ENCODE data around the gene CCDC178.
"Not testable (repeated sequence)": the region's sequence is repeated elsewhere in the genome, so short reads cannot be mapped to it uniquely, and the experiment has no call there.

Gene CCDC178, protein sequence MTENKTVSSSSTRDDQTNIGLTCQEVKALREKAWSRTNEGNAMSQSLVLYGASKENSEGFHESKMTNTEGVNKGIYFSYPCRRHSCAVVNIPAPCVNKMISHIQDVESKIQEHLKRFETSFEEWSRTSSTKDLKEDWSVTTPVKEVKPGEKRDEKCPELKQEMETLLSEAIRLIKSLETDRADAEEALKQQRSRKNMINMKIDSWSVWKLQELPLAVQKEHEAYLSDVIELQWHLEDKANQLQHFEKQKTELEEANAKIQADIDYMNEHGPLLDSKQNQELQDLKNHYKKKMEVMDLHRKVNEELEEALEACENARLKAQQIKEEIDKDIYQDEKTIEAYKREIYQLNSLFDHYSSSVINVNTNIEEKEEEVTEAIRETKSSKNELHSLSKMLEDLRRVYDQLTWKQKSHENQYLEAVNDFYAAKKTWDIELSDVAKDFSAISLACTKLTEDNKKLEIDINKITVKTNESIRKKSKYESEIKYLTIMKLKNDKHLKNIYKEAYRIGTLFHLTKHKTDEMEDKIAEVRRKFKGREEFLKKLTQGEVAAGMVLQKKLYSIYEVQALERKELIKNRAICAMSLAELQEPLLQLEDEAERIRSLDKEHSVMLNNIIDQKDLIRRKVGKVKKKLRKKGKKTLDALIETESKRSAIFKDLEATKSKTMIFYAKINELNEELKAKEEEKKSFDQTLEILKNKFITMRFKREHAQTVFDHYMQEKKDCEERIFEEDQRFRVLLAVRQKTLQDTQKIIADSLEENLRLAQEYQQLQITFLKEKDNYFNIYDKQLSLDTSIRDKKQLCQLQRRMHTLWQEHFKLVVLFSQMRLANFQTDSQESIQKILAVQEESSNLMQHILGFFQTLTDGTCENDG

DNA sequence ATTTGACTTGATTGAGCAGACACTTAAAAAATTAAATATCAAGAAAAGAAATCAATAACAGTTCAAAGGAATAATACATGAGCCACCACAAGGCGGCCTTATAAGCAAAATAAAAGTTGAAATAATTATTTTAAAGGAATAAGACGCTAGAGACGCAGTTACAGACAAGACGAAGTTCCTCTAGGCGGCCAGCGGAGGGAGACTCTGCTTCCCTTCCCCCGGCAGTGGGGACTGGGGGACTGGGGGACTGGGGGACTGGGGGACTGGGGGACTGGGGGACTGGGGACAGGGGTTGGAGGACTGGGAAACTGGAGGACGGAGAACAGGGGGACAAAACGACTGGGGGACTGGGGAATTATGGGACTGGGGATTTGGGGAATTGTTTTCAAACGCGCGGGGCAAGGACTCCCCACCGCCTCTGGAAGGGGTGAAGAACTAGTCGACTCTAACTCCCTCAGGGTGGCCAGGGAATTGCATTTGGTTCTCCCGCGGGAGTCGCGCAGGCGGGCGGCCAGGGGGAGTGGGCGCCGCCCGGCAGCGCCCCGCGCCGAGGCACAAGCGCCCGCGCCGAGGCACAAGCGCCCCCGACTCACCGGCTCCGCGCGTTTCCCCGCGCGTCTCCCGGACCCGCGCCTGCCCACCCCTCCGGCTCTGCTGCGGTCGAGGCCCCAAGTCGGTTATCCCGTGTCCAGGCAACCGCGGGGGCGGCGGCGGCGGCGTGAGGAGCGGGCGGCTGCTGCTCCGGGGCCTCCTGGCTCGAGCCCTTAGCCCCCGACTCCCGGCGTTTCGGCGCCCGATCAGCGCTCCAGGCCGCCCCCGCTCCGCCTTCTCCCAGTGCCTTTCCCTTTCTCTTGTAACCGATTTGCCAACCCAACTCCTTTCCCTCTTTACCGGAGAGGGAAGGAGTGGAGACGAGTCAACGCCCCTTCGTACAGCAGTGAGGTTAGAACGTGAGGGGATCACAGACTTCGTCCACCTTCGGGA lies at the start of gene CCDC178:
Gene CCDC178 (minus strand): TSS at position 662 of the 984 bp plus-strand sequence. CDS start 28,633 bp downstream, outside the sequence.
- no peak for DNase-seq (ENCODE audit: low spot score)

DNA sequence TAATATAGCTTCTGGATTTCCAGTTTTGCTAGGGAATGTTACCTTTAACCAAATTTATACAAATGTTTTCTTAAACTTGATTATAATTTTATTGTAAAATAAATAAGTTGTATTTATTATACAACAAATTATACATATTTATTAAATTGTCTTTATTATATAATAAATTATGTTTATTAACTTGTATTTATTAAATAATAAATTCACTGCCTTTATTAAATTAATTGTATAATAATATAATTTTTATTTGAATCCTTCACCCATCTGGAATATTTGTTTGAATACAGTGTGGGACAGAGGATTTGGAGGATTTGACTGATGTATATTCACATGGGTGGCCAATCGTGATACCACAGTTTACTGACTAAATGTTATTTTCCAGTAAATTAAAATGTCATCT lies 43.4 kb upstream of the CCDC178 start:
- no peak for DNase-seq (ENCODE audit: low spot score)

DNA sequence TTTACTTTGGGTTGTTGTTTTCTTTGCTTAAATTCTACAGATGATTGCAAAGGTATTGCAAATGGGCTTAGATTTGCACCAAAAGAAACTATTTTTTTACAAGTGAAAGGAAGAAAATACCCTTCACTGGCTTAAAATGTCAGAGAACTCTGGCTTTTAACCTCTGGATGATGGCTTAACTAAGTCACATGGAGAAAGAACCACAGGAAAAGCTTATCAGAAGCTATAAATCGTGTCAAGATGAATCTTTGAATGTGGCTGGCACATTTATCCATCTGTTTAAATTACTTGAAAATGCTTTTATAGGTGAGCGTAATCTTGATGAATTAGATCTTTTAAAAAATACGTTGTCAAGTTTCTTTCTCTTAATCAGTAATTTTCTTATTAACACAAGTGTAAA lies 32.0 kb upstream of the CCDC178 start:
- no peak for DNase-seq (ENCODE audit: low spot score)

DNA sequence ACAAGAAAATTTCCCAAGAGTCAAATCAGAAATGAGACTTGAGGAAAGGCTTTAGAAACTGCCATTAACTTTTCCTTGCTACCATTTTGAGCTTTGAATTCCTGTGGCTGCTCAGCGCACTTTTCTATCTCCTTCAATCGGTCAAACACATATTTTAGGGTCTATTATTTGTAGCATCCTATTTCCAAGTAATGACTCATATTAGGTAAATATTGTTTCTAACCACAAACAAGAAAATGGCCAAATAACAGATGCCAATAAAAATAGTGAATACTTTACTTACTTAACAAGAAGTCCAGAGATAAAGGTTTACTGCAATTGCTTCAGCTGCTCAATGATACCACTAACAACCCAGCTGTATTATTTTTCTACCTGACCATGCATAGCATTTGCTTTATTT lies 29.7 kb upstream of the CCDC178 start:
- DNase-seq (ENCODE audit: low spot score), result no peak

DNA sequence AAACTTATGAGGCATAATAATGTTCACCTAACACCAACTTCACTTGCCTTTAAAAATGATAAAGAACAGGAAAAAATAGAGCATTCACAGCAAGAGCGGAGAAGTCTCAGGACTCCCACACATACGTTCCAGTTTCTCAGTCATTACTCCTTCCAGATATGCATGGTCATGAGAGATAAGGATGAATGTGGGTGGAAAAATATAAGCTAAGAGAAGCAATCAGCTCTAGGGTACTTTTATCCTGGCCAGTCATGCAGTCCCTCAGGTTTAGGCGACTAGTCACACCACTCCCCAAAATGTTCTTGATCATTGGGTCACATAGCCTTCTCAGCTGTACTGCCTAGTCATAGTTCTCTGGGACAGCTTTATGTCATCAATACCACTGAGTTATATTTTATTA lies 29.2 kb upstream of the CCDC178 start:
- DNase-seq (ENCODE audit: low spot score), result no peak

DNA sequence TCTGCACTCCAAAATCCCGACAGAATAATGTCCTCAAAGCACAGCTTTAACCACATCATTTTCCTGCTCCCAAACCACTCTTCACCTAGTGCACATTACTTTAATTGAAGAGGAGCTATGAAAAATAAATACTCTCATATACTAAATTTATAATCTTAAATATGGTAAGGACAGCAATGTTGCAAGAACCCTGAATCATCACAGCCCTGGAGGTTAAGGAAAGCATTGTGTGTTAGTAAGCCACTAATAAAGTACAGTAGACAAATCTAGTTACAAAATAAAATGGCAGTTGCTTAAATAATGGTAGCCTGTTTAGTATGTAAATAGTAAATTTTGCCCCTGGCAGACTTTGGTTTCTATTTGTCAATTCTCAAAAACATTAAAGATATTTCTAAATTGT lies 27.0 kb upstream of the CCDC178 start:
- no peak for DNase-seq (ENCODE audit: low spot score)

DNA sequence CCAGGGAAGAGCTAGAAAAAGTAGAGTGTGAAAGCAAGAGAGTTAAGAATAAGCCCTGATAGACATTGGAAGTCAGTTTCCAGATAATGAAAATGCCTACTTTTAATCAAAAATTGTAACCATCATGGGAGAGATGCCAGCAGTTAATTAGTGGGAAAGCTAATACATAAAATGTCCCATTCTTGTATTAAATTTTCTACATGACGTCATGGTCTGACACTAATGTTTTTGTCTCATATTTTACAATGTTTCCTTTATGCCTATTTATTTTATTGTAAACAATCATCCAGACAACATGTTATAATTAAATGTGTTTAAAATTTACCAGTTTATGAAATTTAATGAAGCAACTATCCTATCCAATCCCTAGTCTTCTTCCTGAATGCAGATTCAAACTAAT lies 26.3 kb upstream of the CCDC178 start:
- no peak for DNase-seq (ENCODE audit: low spot score)

DNA sequence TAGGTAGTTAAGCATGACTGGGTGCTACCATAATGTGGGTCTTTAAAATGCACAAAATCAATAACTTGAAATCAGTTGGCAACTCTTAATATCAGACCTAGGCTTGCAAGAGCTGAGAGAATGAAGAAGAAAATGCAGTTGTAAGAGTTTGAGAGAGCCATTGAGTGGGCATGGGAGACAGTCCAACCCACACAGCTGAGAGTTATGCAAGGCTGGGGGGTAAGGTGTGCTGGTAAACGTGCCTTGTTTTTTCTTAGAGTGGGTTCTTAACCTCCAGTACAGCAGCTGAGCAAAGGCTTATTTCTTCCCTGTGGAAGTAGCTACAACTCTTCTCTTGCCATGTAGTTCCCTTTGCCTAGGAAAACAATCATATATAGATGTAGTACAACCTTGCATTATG lies 20.2 kb upstream of the CCDC178 start:
- no peak for DNase-seq (ENCODE audit: low spot score)

DNA sequence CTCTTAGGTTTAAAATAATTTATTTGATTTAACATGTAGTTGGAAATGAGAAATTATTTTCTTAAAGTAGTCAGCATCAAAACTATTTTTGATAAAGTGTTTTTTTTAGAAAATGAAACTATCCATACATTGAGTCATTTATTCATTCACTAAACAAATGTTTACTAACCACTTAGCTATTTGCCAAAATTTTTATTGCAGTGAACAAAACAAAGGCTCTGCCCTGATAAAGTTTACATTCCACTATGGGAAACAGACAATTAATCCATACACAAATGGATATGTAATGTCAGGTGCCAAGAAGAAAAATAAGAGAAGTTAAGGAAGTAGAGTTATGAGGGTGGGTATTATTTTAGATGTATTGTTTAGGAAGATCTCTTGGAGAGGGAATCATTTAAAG lies 19.1 kb upstream of the CCDC178 start:
- no peak for DNase-seq (ENCODE audit: low spot score)

DNA sequence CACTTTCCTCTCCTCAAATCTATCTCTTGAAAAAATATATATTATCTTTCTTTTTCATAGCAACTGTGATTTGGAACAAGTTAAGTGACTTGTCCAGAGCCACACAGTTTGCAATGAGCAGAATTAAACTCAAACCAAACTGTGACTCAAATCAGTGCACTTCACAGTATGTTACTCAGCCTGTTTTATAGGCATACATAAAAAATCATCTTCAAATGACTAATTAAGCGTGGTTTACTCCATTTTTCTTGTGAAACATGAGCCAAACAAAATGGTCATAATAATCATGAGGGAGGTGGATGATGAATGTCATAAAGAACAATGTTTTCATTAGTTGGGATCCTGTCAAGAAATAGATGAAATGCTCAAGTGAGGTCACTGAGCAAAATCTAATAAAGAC lies 6.1 kb upstream of the CCDC178 start:
- DNase-seq (ENCODE audit: low spot score), result no peak

DNA sequence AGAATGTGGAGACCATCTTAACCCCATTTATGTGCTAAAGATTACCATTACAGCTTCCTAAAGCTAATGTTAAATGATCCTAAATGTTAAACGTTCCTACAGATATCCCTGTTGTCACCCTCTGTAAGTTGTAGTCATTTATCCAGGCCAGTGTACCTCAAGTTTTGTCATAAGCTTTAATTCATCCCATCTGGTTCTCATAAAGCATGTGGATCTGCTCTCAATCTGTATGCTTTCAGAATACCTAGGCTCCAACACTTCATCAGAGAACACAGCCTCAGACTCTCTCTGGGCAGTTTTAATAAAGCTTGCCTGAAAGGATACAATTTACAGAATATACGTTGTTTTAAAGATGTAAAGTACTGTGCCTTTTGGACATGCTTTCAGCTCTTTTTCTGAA lies 4.2 kb upstream of the CCDC178 start:
- no peak for DNase-seq (ENCODE audit: low spot score)

DNA sequence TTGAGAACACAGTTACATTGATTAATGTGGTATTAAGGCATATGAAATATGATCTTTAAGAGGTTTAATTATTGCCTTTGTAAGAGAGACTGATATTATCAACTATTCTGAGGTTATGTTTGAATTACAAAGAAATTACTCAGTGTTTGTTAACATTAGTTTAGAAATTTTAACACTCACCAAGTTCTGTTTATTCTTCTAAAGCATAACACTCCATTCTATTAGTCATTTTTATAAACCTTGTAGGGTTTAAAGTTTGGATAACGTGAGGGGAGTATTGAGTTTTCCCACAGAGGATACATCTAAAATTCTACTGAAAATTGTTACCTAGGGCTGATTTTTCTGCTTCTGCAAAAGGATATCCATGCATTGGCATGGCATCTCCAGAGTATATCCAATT lies 7.7 kb downstream of the CCDC178 start:
- no peak for DNase-seq (ENCODE audit: low spot score)

DNA sequence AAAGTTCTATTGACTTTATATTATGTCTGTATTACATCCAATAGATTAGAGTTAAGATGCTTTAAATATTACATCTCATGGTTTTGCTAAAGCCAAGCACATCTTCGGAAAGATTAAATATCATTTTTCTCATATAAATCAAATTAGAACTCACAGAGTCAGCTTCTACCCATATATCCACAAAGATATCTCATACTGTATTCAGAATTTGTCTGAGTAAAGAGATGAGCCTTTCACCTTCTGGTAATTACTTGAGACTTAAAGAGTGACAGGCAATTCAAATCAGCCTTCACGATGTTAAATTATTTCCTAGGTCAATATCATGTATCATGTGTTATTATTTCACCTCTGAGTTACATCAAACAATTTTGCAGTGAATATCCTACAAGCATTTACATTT lies 13.0 kb downstream of the CCDC178 start:
- no peak for DNase-seq (ENCODE audit: low spot score)

DNA sequence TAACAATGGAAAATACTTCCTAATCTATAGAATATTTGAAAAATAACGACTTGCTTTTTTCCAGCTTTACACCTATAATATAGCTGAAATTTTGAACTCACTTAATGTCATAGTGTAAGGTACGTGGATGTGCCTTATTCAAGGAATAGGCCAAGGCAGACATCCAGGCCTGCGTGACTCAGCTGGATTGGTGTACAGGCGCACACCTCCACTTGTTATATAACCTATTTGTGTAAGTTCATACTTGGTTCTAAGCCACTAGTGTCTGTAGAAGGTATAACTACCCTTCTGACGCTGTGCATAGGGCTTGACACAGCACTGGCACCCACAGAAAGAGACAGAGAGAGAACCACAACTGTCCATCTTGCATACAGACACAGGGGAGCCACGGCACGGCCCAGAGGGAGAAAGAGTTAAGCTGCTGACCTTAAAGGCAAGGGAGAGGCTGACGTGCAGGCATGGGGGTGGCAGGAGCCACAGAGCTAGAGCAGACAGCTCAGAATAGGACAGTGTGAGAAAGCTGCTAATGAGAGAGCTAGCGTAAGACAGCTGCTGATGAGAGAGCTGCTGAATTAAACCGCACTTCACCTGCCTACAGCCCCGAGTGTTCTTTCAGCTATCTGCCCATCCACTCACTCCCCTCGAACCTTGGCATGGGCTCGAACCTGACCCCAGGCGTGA lies 16.1 kb downstream of the CCDC178 start:
- no peak for DNase-seq (ENCODE audit: low spot score)

DNA sequence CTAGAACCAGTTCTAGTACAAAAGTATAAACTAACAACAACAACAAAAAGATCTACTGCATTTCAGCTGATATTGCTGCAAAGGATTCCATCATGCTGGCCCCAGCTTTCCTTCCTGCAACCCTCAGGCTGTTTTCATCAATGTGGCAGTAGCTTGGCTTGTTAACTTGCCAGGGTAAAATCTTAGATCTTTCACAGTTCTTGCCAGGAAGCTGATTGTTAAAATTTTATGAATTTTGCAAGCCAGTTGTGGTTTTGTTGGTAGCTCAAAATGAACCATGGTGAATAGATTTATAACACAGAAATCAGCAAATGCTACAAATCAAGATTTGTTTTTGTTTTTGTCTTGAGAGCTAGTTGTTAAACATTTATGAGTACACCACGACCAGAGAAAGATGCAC lies 19.3 kb downstream of the CCDC178 start:
- no peak for DNase-seq (ENCODE audit: low spot score)

DNA sequence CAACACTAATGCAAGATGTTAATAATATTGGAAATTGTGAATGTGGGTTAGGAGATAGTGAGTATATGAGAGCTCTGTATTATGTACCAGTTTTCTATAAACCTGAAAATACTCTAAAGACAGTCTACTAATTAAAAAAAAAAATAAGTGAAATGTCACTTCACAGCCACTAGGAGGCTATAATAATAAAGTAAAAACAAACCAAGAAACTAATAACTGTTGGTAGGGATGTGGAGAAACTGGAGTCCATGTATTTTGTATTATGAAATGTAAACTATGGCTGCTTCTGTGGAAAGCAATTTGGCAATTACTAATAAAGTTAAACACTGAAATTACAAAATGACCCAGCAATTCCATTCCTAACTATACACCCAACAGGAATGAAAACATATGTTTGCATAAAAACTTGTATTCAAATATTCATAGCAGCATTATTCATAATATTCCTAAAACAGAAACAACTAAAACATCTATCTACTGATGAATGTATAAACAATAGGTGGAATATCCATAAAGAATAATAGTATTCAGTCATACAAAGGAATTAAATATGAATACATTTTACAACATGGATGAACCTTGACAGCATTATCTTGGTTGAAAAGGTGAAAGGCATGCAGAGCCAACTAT lies 36.2 kb downstream of the CCDC178 start:
- DNase-seq (ENCODE audit: low spot score), result no peak

DNA sequence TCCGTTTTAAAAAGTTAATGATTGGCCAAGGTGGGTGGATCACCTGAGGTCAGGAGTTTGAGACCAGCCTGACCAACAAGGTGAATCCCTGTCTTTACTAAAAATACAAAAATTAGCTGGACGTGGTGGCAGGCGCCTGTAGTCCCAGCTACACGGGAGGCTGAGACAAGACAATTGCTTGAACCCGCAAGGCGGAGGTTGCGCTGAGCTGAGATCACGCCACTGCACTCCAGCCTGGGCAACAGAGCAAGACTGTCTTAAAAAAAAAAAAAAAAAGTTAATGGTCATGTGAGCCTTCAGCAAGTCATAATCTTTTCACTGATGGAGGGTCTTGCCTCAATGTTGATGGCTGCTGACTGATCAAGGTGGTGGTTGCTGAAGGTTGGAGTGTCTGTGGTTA lies 41.6 kb downstream of the CCDC178 start:
- not testable (repeated sequence) for DNase-seq (ENCODE audit: low spot score)

DNA sequence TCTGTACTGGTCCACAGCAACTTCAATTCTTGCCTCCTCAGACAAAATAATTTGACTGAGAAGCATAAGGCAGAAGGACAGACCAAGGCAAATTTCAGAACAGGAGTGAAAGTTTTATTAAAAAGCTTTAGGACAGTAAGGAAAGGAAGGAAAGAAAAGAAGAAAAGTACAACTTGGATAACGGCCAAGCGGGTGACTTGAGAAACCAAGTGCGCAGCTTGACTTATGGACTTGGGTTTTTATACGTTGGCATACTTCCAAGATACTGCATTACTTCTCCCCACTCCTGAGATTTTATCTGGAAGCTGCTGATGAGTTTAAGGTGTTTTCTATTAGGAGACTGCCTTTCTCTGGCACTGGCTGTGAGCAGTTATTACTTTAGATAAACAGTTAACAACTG lies 64.7 kb downstream of the CCDC178 start:
- DNase-seq (ENCODE audit: low spot score), result no peak

DNA sequence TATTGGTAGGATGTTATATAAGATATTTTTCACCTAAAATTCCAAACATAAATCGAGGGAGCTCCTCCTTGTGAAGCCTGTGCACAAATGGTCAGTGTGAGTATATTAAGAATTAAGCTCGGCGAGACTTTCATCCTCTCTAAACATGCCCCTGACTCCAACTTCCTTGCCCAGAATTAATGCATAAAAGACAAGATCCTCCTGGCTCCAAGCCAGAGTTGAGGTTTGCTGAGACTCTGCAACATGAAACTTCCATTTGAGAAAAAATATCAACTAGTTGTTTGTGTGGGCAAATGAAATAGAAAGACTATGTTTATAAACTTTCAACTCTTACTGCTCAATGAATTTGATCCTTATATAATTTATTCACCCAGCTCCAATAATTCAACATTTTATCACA lies 68.1 kb downstream of the CCDC178 start:
- DNase-seq (ENCODE audit: low spot score), result no peak

DNA sequence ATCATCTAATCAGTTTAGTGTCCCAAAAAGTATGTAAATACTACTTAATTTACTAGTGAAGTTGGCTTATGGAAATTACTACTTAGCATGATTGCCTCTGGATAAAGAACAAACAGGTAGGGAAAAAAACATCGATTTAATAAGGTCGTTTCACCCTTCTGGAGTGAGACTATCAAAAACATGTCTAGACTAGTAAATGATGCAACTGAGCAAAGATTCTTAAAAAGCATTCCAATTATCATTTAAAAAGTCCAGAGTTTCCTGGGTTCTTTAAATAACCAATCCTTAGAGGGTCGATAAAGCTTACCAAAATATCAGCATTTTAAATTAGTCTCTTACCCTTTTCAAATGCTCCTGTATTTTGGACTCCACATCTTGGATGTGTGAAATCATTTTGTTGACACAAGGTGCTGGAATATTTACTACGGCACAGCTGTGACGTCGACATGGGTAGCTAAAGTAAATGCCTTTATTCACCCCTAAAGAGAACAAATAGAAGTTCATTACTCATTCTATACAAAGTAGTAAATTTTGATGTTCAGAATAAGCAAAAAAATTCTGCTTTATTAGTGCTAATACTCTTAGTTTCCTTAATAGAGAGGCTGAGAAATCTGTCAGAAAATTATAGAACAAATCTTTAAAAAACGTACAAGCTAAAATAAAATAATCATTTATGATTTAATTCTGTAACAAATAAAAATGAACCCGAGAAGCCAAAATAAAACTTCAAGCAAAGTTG lies 70.6 kb downstream of the CCDC178 start:
- no peak for DNase-seq (ENCODE audit: low spot score)
